GM18502 (cell line): ENCODE results near the gene MIER2.
"Not testable (repeated sequence)": the region's sequence is repeated elsewhere in the genome, so short reads cannot be mapped to it uniquely, and the experiment has no call there.

Experiments used
- ATAC-seq: cut with Tn5 transposase; IDR thresholded peaks from one replicate; pipeline ENCODE4 v1.9.1; 2021; ENCODE audit warnings: mild to moderate bottlenecking; ENCODE audit not compliant: unreplicated experiment, poor library complexity

MIER2 gene

GRCh38 chr19:291006-291521, 53.5 kb downstream of the MIER2 start, which contains the start of gene PLPP2:
Gene PLPP2 (minus strand): TSS chr19:291403. CDS start chr19:291336, 67 bp downstream.
- ATAC-seq = no peak

GRCh38 chr19:290372-291005, 54.1 kb downstream of the MIER2 start:
- ATAC-seq = no peak

- ATAC-seq = no peak
Measured at GRCh38 chr19:289651-290371, 54.8 kb downstream of the MIER2 start.

- ATAC-seq = no peak
Measured at GRCh38 chr19:288911-289310, 55.7 kb downstream of the MIER2 start.

- no peak for ATAC-seq
Measured at GRCh38 chr19:287381-287871, 57.2 kb downstream of the MIER2 start.

GRCh38 chr19:283395-283794, 61.2 kb downstream of the MIER2 start:
- no peak for ATAC-seq

- ATAC-seq = no peak
Measured at GRCh38 chr19:282501-282900, 62.1 kb downstream of the MIER2 start.

GRCh38 chr19:281992-282391, 62.6 kb downstream of the MIER2 start:
- no peak for ATAC-seq

- ATAC-seq = no peak
Measured at GRCh38 chr19:281156-281853, 63.3 kb downstream of the MIER2 start.

- no peak for ATAC-seq
Measured at GRCh38 chr19:280541-281009, 64.0 kb downstream of the MIER2 start.

GRCh38 chr19:279656-280055, 64.9 kb downstream of the MIER2 start:
- ATAC-seq = no peak

- ATAC-seq = no peak
Measured at GRCh38 chr19:279231-279630, 65.4 kb downstream of the MIER2 start.

- no peak for ATAC-seq
Measured at GRCh38 chr19:277581-278165, 66.9 kb downstream of the MIER2 start.

GRCh38 chr19:277131-277530, 67.5 kb downstream of the MIER2 start:
- no peak for ATAC-seq

GRCh38 chr19:275958-276646, 68.5 kb downstream of the MIER2 start:
- ATAC-seq = no peak

GRCh38 chr19:275000-275399, 69.6 kb downstream of the MIER2 start:
- ATAC-seq = no peak

GRCh38 chr19:273393-273792, 71.2 kb downstream of the MIER2 start:
- no peak for ATAC-seq

- no peak for ATAC-seq
Measured at GRCh38 chr19:271856-272255, 72.7 kb downstream of the MIER2 start.

GRCh38 chr19:270766-271318, 73.8 kb downstream of the MIER2 start:
- not testable (repeated sequence) for ATAC-seq

- ATAC-seq = no peak
Measured at GRCh38 chr19:269241-269640, 75.4 kb downstream of the MIER2 start.
